Endodermal cell (in vitro differentiated cells): ENCODE results near the gene EEFSEC. TPM values are rescaled to one million over a fixed set of nuclear protein-coding genes. Genes with fewer than 3 reads are reported as not detected.

Experiments used
- DNase-seq: peaks from one replicate; pipeline ENCODE4 v3.0.0-alpha.2; 2017
- H3K27ac ChIP-seq: 2 replicates; pipeline ENCODE4 v1.5.1; 2013; ENCODE audit warnings: mild to moderate bottlenecking, low read depth, low read length, moderate library complexity
- H3K27me3 ChIP-seq: 2 replicates; pipeline ENCODE4 v1.6.1; 2013; ENCODE audit warnings: mild to moderate bottlenecking, low read length, moderate library complexity; ENCODE audit not compliant: insufficient read depth, control insufficient read depth, poor library complexity, severe bottlenecking
- H3K36me3 ChIP-seq: 2 replicates; pipeline ENCODE4 v1.7.0; 2013; ENCODE audit warnings: mild to moderate bottlenecking, low read length, moderate library complexity; ENCODE audit not compliant: control insufficient read depth, insufficient read depth
- H3K4me1 ChIP-seq: one replicate; pipeline ENCODE4 v1.7.0; 2013; ENCODE audit warnings: low read length; ENCODE audit not compliant: control insufficient read depth, insufficient read depth
- H3K4me3 ChIP-seq: 2 replicates; pipeline ENCODE4 v1.5.1; 2013; ENCODE audit warnings: mild to moderate bottlenecking, low read length, moderate library complexity
- H3K9ac ChIP-seq: 2 replicates; pipeline ENCODE4 v1.6.1; 2013; ENCODE audit warnings: mild to moderate bottlenecking, low read length, moderate library complexity; ENCODE audit not compliant: poor library complexity, severe bottlenecking; ENCODE audit errors: extremely low read depth
- H3K9me3 ChIP-seq: 2 replicates; pipeline ENCODE4 v1.6.1; 2013; ENCODE audit warnings: mild to moderate bottlenecking, low read length, moderate library complexity; ENCODE audit not compliant: control insufficient read depth
- H3K27ac Mint-ChIP-seq: 2 replicates; pipeline ENCODE4 v1.8.0; 2020; ENCODE audit warnings: mixed read lengths
- H3K27me3 Mint-ChIP-seq: 2 replicates; pipeline ENCODE4 v1.8.0; 2021; ENCODE audit warnings: mild to moderate bottlenecking, mixed read lengths; ENCODE audit not compliant: insufficient read depth
- H3K36me3 Mint-ChIP-seq: 2 replicates; pipeline ENCODE4 v1.8.0; 2020; ENCODE audit warnings: low read depth, mixed read lengths
- H3K4me1 Mint-ChIP-seq: 2 replicates; pipeline ENCODE4 v1.8.0; 2020; ENCODE audit warnings: mixed read lengths
- H3K4me3 Mint-ChIP-seq: 2 replicates; pipeline ENCODE4 v1.8.0; 2020; ENCODE audit warnings: mild to moderate bottlenecking, moderate library complexity, mixed read lengths
- H3K9me3 Mint-ChIP-seq: 2 replicates; pipeline ENCODE4 v1.8.0; 2020; ENCODE audit warnings: mild to moderate bottlenecking, mixed read lengths
- WGBS, 2 experiments: methylation state at CpG; one replicate each; pipeline versions ENCODE4 v1.1.5 to v1.1.7; 2013; ENCODE audit warnings: missing lambda C conversion rate in 2 of 2, mixed read lengths in 1 of 2; ENCODE audit not compliant: insufficient coverage in 1 of 2, insufficient read length in 1 of 2; 5-methylcytosine and 5-hydroxymethylcytosine counted together
- total RNA-seq, 2 donors: library from RNA; stranded (reverse); fragmentation: NEBNext Ultra II Directional in 1 of 2; extraction: Animal tissue kit (Norgen Biotek cat#: 25700) in 1 of 2; gene quantifications; 2 replicates in 1 of 2; 3 replicates in 1 of 2; pipeline ENCODE4 v1.2.1, GENCODE V29; 2021
- TF ChIP-seq, protein P1 (sequence below): fragments of 200-600 bp; sonication (generic); conservative IDR thresholded peaks from 2 replicates; pipeline ENCODE4 v1.5.0; 2021; ENCODE audit warnings: antibody characterized with exemption, mild to moderate bottlenecking

EEFSEC gene
- total RNA-seq, 2 donors from 2014 or later: 11.9 to 15.8 TPM

DNA sequence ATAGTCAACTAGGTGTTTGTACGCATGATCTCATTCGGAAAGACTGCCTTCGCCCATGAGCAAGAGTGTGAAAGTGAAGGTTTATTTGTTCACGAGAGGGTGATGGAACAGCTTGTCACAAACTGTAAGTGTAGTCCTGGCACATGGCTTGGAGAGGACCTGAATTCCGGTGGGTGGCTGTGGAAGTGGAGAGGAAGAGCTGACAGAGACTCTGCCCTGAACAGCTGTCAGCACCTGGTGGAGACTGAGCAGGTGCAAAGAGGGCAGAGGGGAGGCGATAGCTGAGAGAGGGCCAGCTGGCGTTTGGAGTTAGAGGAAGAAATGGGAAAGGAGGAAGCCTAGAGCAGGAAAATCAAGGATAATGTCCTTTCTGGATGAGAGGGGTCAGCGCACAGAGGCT lies 155.7 kb downstream of the EEFSEC start:
- H3K9me3 Mint-ChIP-seq: no peaks in the 10 kb centered on the region
- WGBS, 2 experiments: 94 to 98% methylated on average over 8 of the region's 8 CpGs
- TF ChIP-seq, protein P1, sequence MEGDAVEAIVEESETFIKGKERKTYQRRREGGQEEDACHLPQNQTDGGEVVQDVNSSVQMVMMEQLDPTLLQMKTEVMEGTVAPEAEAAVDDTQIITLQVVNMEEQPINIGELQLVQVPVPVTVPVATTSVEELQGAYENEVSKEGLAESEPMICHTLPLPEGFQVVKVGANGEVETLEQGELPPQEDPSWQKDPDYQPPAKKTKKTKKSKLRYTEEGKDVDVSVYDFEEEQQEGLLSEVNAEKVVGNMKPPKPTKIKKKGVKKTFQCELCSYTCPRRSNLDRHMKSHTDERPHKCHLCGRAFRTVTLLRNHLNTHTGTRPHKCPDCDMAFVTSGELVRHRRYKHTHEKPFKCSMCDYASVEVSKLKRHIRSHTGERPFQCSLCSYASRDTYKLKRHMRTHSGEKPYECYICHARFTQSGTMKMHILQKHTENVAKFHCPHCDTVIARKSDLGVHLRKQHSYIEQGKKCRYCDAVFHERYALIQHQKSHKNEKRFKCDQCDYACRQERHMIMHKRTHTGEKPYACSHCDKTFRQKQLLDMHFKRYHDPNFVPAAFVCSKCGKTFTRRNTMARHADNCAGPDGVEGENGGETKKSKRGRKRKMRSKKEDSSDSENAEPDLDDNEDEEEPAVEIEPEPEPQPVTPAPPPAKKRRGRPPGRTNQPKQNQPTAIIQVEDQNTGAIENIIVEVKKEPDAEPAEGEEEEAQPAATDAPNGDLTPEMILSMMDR: no peak
- peak; percentile 27 for DNase-seq
- Histone ChIP-seq H3K9ac (no peak overlapping the region), H3K27me3 (no peaks in the 10 kb centered on the region), H3K27ac (no peak overlapping the region), H3K4me1 (no peaks in the 10 kb centered on the region), H3K36me3 (no peaks in the 10 kb centered on the region), H3K9me3 (no peaks in the 10 kb centered on the region), H3K4me3 (no peak overlapping the region)
- H3K4me3 Mint-ChIP-seq: no peak overlapping the region
- H3K27ac Mint-ChIP-seq: no peak overlapping the region
- H3K4me1 Mint-ChIP-seq: no peaks in the 10 kb centered on the region
- H3K36me3 Mint-ChIP-seq: peaks cover 2% of the 10 kb centered on the region
- no peaks in the 10 kb centered on the region for H3K27me3 Mint-ChIP-seq

DNA sequence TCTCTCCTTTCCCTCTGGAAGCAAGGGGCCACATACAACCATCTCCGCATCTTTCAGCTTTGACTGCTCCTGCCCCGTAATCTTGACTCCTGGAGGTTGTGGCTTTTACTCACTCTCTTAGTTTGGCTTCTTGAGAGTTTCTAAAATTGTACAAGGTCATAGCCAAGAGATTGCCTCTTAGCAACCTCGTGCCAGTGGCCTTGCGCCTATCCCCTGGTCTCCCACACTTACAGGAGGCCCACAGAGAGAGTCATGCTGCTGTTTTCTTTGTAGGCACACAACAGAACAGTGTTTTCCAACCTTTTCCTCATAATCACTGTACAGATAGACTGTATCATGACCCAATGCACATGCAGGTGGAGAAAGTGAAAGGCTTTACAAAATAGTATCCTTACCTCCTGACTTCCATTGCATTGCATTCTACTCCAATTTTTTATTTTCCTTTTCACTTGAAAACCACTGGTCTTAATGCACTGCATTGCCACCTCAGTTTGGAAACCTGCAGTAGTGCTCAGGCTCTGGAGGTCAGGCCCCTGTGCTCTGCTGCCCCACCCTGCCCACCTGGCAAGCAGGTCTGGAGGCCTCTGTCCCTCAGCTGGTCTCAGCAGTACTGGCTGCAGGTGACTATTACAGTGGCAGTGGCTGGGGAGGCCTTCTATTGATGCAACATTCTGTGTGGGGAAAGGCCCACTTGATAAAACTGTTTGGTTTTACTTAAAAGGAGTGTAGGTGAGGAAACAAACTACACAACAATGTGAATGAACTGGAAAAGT lies 157.2 kb downstream of the EEFSEC start:
- Mint-ChIP-seq H3K27me3 (no peaks in the 10 kb centered on the region), H3K27ac (no peak overlapping the region), H3K36me3 (no peaks in the 10 kb centered on the region), H3K4me3 (no peak overlapping the region), H3K9me3 (no peaks in the 10 kb centered on the region), H3K4me1 (no peaks in the 10 kb centered on the region)
- DNase-seq: peak; percentile 18
- no peak overlapping the region for H3K4me3 ChIP-seq
- H3K27ac ChIP-seq: no peak overlapping the region
- TF ChIP-seq, protein P1: no peak
- H3K27me3 ChIP-seq: no peaks in the 10 kb centered on the region
- H3K36me3 ChIP-seq: no peaks in the 10 kb centered on the region
- 95 to 100% methylated on average over 4 of the region's 4 CpGs for WGBS, 2 experiments
- no peaks in the 10 kb centered on the region for H3K9me3 ChIP-seq
- no peak overlapping the region for H3K9ac ChIP-seq
- no peaks in the 10 kb centered on the region for H3K4me1 ChIP-seq

DNA sequence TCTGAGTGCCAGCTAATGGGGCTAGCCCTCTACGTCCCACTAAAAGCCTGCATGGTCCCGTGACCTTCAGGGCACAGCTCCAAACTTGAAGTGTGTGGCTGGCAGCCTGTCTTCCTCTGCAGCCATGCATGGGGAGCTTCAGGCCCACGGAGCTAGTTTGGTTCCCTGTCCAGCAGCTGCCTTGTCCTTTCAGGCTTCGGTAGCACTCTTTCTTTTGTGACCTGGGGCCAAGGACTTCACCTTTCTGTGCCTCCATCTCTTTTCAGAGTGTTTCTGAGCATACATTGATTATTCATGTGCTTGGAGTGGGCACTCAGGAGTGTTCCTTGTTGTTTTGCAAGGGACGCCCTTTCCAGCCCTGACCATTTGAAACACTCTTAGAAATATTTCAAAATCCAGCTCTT lies 158.2 kb downstream of the EEFSEC start:
- no peak overlapping the region for H3K27ac Mint-ChIP-seq
- 89 to 92% methylated on average over 5 of the region's 5 CpGs for WGBS, 2 experiments
- no peaks in the 10 kb centered on the region for H3K9me3 ChIP-seq
- H3K9ac ChIP-seq: no peak overlapping the region
- H3K27me3 Mint-ChIP-seq: no peaks in the 10 kb centered on the region
- no peaks in the 10 kb centered on the region for H3K9me3 Mint-ChIP-seq
- TF ChIP-seq, protein P1: no peak
- no peaks in the 10 kb centered on the region for H3K27me3 ChIP-seq
- no peaks in the 10 kb centered on the region for H3K36me3 Mint-ChIP-seq
- H3K27ac ChIP-seq: no peak overlapping the region
- no peak overlapping the region for H3K4me3 ChIP-seq
- no peaks in the 10 kb centered on the region for H3K4me1 ChIP-seq
- H3K4me1 Mint-ChIP-seq: no peaks in the 10 kb centered on the region
- DNase-seq: peak; percentile 24
- H3K4me3 Mint-ChIP-seq: no peak overlapping the region
- no peaks in the 10 kb centered on the region for H3K36me3 ChIP-seq
